AG09319 (cell line): ENCODE measurements around the gene MVB12B.

Experiments
- DNase-seq: peaks from one replicate; pipeline ENCODE4 v3.0.0-alpha.2; 2010; ENCODE audit warnings: low read depth; ENCODE audit errors: extremely low read depth
- CTCF ChIP-seq: IDR thresholded peaks from 2 replicates; pipeline ENCODE4 v1.5.1; 2011; ENCODE audit warnings: low read depth, mild to moderate bottlenecking, inconsistent platforms, low read length, moderate library complexity

The MVB12B gene

GRCh38 chr9:126523611-126524111 lies 197.0 kb downstream of the MVB12B start:
- no peak for TF ChIP-seq CTCF
- DNase-seq, result no peak

GRCh38 chr9:126524353-126525077 lies 197.9 kb downstream of the MVB12B start:
- no peak for DNase-seq
- no peak for TF ChIP-seq CTCF

- no peak for DNase-seq
- TF ChIP-seq CTCF, result no peak
Measured at GRCh38 chr9:126526218-126527108, 199.8 kb downstream of the MVB12B start.

GRCh38 chr9:126527109-126527825 lies 200.6 kb downstream of the MVB12B start:
- TF ChIP-seq CTCF, result no peak
- no peak for DNase-seq

GRCh38 chr9:126528111-126528510 lies 201.5 kb downstream of the MVB12B start:
- no peak for DNase-seq

GRCh38 chr9:126528915-126529314 lies 202.3 kb downstream of the MVB12B start:
- no peak for DNase-seq
- TF ChIP-seq CTCF, result no peak

More at GRCh38 chr9:126528111-126528510, 201.5 kb downstream of the MVB12B start:
- TF ChIP-seq CTCF, result no peak
